NCI-H1092 treated with DMSO at 0.1 percent for 48 hours (cell line): ENCODE data around the gene DZIP1.

ENCODE experiments used
- DNase-seq: peaks from one replicate; lab custom pipeline; 2025; lab: John Stamatoyannopoulos, UW

The DZIP1 gene

GRCh38 chr13:95642999-95643398, 1.5 kb downstream of the DZIP1 start:
- DNase-seq: no peak

- DNase-seq: peak; percentile 9
Observed at GRCh38 chr13:95642028-95642621, 2.4 kb downstream of the DZIP1 start.

GRCh38 chr13:95641291-95642027, 3.0 kb downstream of the DZIP1 start:
- no peak for DNase-seq

DNA sequence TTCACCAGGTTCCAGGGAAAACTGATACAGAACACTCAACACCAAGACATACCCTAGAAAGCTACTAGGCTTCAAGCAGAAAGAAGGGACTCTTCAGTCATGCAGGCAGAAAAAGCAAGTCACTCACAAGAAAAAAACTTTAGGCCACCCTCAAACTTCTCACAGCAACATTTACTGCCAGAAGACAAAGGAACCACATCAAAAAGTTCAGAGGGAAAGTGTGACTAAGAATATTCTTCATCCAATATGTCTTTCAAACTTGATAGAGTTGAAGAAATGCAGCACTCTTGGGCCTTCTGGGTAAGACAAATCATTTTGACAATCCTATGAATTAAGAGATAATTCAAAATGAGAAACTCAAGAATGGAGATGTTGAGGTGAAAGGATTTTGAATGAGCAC, 7.7 kb downstream of the DZIP1 start:
- DNase-seq: no peak

DNA sequence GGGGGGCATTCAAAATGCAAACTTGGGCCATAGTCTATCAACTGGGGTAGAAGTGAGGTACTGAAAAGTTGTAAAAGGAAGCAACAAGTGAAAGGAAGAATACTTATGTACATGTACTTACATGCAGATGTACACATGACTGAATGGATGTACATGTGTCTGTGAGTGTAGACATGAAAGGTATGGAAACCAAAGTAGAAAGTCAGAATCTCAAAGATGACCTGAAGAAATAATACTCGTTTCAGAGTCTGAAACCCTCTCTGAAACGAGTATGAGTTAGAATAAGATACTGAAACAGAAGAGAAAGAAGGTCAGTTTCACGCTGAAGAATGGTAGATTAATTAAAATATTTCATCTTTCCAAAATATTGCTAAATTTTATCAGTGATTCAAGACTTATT, 13.9 kb downstream of the DZIP1 start:
- DNase-seq: no peak

DNA sequence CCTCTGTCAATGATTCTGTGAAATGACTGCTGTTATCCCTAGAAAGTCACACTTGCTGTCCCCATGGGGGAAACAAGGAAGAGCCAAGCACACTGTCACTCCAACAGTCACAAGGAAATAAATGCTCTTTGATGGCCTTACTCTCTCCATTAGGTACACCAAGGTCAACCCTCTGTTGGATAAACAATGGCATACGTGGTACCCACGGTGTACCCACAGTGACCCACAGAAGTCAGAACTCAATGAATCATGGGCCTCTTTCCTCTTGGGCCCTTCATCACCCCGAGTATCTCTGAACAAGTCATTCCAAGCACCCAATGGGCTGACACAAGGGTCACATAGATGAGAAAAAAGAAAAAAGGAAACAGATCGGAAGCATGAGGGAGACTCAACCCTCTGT, 15.4 kb downstream of the DZIP1 start:
- DNase-seq: no peak

GRCh38 chr13:95628488-95628887, 16.0 kb downstream of the DZIP1 start:
- no peak for DNase-seq

DNA sequence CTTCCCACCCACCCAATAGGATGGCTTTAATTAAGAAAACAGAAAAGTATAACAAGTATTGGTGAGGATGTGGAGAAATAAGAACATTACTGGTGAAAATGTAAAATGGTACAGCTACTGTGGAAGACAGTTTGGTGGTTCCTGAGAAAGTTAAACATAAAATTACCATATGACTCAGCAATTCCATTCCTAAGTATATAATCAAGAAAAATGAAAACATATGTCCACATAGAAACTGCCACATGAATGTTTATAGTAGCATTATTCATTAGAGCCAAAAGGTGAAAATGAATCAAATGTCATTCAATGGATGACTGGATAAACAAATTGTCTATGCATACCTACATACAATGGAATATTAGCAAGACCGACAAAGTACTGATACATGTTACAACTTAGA, 16.9 kb downstream of the DZIP1 start:
- no peak for DNase-seq

DNA sequence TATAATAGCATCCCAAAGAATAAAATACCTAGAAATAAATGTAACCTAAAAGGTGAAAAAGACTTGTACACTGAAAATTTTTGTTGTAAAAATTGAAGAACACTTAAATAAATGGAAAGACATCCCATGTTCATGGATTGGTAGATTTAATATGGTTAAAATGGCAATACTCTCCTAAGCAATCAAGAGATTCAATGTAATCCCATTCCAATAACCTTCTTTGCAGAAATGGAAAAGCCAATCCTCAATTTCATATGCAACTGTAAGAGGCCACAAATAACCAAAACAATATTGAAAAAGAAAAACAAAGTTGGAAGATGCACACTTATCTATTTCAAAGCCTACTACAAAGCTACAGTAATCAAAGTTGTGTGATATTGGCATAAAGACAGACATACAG, 17.7 kb downstream of the DZIP1 start:
- DNase-seq: no peak

- peak; percentile 37 for DNase-seq
Observed at GRCh38 chr13:95624020-95624419, 20.5 kb downstream of the DZIP1 start.

GRCh38 chr13:95623141-95623540, 21.4 kb downstream of the DZIP1 start:
- DNase-seq: no peak

- no peak for DNase-seq
Observed at GRCh38 chr13:95620825-95621498, 23.5 kb downstream of the DZIP1 start.

GRCh38 chr13:95620030-95620824, 24.3 kb downstream of the DZIP1 start:
- DNase-seq: no peak

- no peak for DNase-seq
Observed at GRCh38 chr13:95615539-95615938, 29.0 kb downstream of the DZIP1 start.

DNA sequence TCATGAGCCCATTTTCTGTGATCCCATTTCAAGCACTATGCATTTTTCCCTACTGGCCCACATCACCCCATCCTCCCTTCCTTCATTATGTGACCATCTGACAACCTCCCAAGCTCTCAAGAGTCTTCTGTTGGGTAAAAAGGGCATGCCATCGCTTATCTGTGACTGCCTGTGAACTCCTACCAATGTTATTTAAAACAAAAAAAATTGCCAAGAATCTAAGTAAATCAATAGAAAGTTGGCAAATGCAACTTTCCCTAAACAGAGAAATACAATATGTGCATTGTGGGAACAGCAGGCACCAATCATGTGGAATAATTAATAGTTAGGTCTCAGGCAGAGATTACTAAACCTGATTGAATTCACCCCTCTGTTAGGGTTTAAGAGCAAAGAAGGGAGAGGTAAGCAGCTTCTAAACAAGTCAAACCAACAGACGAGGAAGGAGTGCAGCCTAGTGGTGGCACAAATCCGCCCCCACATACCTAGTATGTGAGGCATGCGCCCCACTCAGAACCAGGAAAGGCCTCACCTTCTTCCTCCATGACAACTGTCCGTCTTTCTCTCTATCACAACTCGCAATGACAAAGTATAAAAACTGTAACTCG, 29.8 kb downstream of the DZIP1 start:
- DNase-seq: no peak

GRCh38 chr13:95608640-95609323, 35.7 kb downstream of the DZIP1 start:
- DNase-seq: no peak

DNA sequence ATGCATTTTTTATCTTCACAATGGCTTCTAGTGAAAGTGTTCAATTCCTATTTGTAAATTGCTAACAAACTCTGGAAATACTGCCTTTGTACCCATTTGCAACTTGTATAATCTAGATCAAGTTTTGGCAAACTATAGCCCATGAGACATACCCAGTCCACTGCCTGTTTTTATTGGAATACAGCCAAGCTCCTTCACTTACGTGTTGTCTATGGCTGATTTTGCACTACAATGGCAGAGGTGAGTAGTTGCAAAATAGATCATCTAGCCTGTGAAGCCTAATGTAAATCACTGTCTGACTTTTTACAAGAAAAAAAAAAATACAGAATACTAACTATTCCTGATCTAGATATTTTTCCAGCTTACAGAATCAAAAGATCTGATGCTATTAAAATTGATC, 37.1 kb downstream of the DZIP1 start:
- DNase-seq: no peak

DNA sequence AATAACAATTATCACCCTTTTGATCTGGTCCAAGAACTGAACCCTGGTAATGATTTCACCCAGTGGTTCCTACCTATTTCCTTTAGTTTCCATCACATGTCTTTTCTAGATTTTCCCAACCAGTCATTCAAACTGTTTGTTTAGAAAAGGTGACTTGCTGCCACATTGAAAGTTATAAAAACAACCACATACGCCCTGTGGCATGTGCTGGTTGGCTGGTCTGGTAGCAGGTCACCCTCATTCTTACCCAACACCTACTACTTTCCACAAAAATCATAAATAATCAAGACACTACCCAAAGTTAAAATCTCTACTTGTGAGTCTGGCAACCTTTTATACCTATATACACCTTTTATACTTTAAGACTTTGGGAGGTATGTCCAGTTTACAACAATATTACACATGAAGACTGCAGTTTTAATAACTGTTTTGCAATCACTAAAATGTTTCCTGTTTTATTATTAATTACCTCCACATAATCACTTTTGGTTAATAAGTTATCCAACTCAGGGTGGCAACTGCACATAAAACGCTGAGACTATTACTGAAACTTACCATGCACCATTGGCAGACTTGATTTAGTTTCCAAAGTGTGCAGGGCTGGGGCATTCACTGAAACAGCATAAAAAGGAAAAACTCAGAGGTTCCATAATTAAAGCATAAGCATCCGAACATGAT, 38.9 kb downstream of the DZIP1 start:
- no peak for DNase-seq

- no peak for DNase-seq
Observed at GRCh38 chr13:95604556-95604915, 40.0 kb downstream of the DZIP1 start.

- DNase-seq: peak; percentile 24
Observed at GRCh38 chr13:95603887-95604555, 40.5 kb downstream of the DZIP1 start.
